ENCODE results near the gene AOPEP.

- no peak for TF ChIP-seq CTCF (conservative IDR thresholded peaks at IDR 0.05; ENCODE audit: low read length)
- no peak for TF ChIP-seq EZH2phosphoT487 (IDR thresholded peaks at IDR 0.05; ENCODE audit: borderline replicate concordance)
These were observed 22.9 kb upstream of the AOPEP start for GRCh38 chr9:94703488-94704140.
